Activated naive CD8-positive, alpha-beta T cell treated with anti-CD3 and anti-CD28 coated beads for 36 hours (primary cell): ENCODE data around the gene TNFRSF21. TPM values are rescaled to one million over a fixed set of nuclear protein-coding genes. Genes with fewer than 3 reads are reported as not detected.

Experiments used
- DNase-seq: peaks from one replicate; pipeline ENCODE4 v3.0.0; 2021
- H3K27ac Mint-ChIP-seq: one replicate; pipeline ENCODE4 v1.8.0; 2022; ENCODE audit warnings: mild to moderate bottlenecking, moderate library complexity, mixed read lengths
- H3K27me3 Mint-ChIP-seq: one replicate; pipeline ENCODE4 v1.8.0; 2022; ENCODE audit warnings: mild to moderate bottlenecking, mixed read lengths
- H3K36me3 Mint-ChIP-seq: one replicate; pipeline ENCODE4 v1.8.0; 2021; ENCODE audit warnings: mild to moderate bottlenecking, mixed read lengths
- H3K4me1 Mint-ChIP-seq: one replicate; pipeline ENCODE4 v1.8.0; 2021; ENCODE audit warnings: mixed read lengths
- H3K4me3 Mint-ChIP-seq: one replicate; pipeline ENCODE4 v1.8.0; 2022; ENCODE audit warnings: mild to moderate bottlenecking, moderate library complexity, mixed read lengths
- H3K9me3 Mint-ChIP-seq: one replicate; pipeline ENCODE4 v1.8.0; 2022; ENCODE audit warnings: mixed read lengths
- total RNA-seq, 2 experiments: library from RNA; stranded (reverse); gene quantifications; one replicate each; pipeline ENCODE4 v1.2.3, GENCODE V29; 2021

Gene TNFRSF21
- total RNA-seq, 2 experiments from 2014 or later = 3.1 to 3.7 TPM

GRCh38 chr6:47307362-47308197, 2.1 kb downstream of the TNFRSF21 start:
- Mint-ChIP-seq H3K9me3 (no peaks in the 10 kb centered on the region), H3K36me3 (no peaks in the 10 kb centered on the region), H3K4me3 (peak overlapping the region; percentile 19), H3K4me1 (peaks cover 16% of the 10 kb centered on the region), H3K27ac (no peak overlapping the region), H3K27me3 (peaks cover 76% of the 10 kb centered on the region)
- no peak for DNase-seq

GRCh38 chr6:47306887-47307286, 2.8 kb downstream of the TNFRSF21 start:
- Mint-ChIP-seq H3K4me1 (peaks cover 22% of the 10 kb centered on the region), H3K27ac (no peak overlapping the region), H3K4me3 (no peak overlapping the region), H3K36me3 (no peaks in the 10 kb centered on the region), H3K27me3 (peaks cover 72% of the 10 kb centered on the region), H3K9me3 (no peaks in the 10 kb centered on the region)
- no peak for DNase-seq

- Mint-ChIP-seq H3K4me3 (no peak overlapping the region), H3K27ac (no peak overlapping the region), H3K27me3 (peaks cover 69% of the 10 kb centered on the region), H3K9me3 (no peaks in the 10 kb centered on the region), H3K36me3 (no peaks in the 10 kb centered on the region), H3K4me1 (peaks cover 19% of the 10 kb centered on the region)
- DNase-seq = no peak
Observed at GRCh38 chr6:47303861-47304260, 5.8 kb downstream of the TNFRSF21 start.

- Mint-ChIP-seq H3K9me3 (no peaks in the 10 kb centered on the region), H3K27ac (no peak overlapping the region), H3K4me1 (peaks cover 16% of the 10 kb centered on the region), H3K4me3 (no peak overlapping the region), H3K36me3 (no peaks in the 10 kb centered on the region), H3K27me3 (peaks cover 67% of the 10 kb centered on the region)
- no peak for DNase-seq
Observed at GRCh38 chr6:47303342-47303741, 6.4 kb downstream of the TNFRSF21 start.

- H3K4me1 Mint-ChIP-seq = peaks cover 10% of the 10 kb centered on the region
- H3K27me3 Mint-ChIP-seq = peaks cover 59% of the 10 kb centered on the region
- H3K36me3 Mint-ChIP-seq = no peaks in the 10 kb centered on the region
- H3K27ac Mint-ChIP-seq = no peak overlapping the region
- no peaks in the 10 kb centered on the region for H3K9me3 Mint-ChIP-seq
- no peak for DNase-seq
- no peak overlapping the region for H3K4me3 Mint-ChIP-seq
Observed at GRCh38 chr6:47302043-47302442, 7.7 kb downstream of the TNFRSF21 start.

GRCh38 chr6:47301441-47301840, 8.3 kb downstream of the TNFRSF21 start:
- H3K4me3 Mint-ChIP-seq = no peak overlapping the region
- no peaks in the 10 kb centered on the region for H3K9me3 Mint-ChIP-seq
- peaks cover 55% of the 10 kb centered on the region for H3K27me3 Mint-ChIP-seq
- no peak for DNase-seq
- H3K27ac Mint-ChIP-seq = no peak overlapping the region
- H3K4me1 Mint-ChIP-seq = peaks cover 10% of the 10 kb centered on the region
- no peaks in the 10 kb centered on the region for H3K36me3 Mint-ChIP-seq

GRCh38 chr6:47300417-47300816, 9.3 kb downstream of the TNFRSF21 start:
- no peaks in the 10 kb centered on the region for H3K36me3 Mint-ChIP-seq
- H3K4me3 Mint-ChIP-seq = no peak overlapping the region
- H3K9me3 Mint-ChIP-seq = no peaks in the 10 kb centered on the region
- H3K4me1 Mint-ChIP-seq = peaks cover 10% of the 10 kb centered on the region
- DNase-seq = no peak
- H3K27ac Mint-ChIP-seq = no peak overlapping the region
- H3K27me3 Mint-ChIP-seq = peaks cover 48% of the 10 kb centered on the region

GRCh38 chr6:47299965-47300364, 9.7 kb downstream of the TNFRSF21 start:
- Mint-ChIP-seq H3K4me1 (peaks cover 10% of the 10 kb centered on the region), H3K9me3 (no peaks in the 10 kb centered on the region), H3K4me3 (no peak overlapping the region), H3K27ac (no peak overlapping the region), H3K27me3 (peaks cover 46% of the 10 kb centered on the region), H3K36me3 (no peaks in the 10 kb centered on the region)
- no peak for DNase-seq

- no peak for DNase-seq
- Mint-ChIP-seq H3K9me3 (no peaks in the 10 kb centered on the region), H3K27ac (no peak overlapping the region), H3K27me3 (peaks cover 32% of the 10 kb centered on the region), H3K4me3 (no peak overlapping the region), H3K36me3 (no peaks in the 10 kb centered on the region), H3K4me1 (peaks cover 10% of the 10 kb centered on the region)
Observed at GRCh38 chr6:47298475-47298874, 11.2 kb downstream of the TNFRSF21 start.

GRCh38 chr6:47294990-47295389, 14.7 kb downstream of the TNFRSF21 start:
- Mint-ChIP-seq H3K4me3 (no peak overlapping the region), H3K9me3 (peaks cover 7% of the 10 kb centered on the region), H3K27ac (no peak overlapping the region), H3K27me3 (peaks cover 11% of the 10 kb centered on the region), H3K36me3 (no peaks in the 10 kb centered on the region), H3K4me1 (no peaks in the 10 kb centered on the region)
- no peak for DNase-seq

GRCh38 chr6:47292944-47293343, 16.8 kb downstream of the TNFRSF21 start:
- Mint-ChIP-seq H3K27ac (no peak overlapping the region), H3K4me1 (no peaks in the 10 kb centered on the region), H3K4me3 (no peak overlapping the region), H3K36me3 (no peaks in the 10 kb centered on the region), H3K27me3 (peaks cover 4% of the 10 kb centered on the region), H3K9me3 (peaks cover 7% of the 10 kb centered on the region)
- no peak for DNase-seq

GRCh38 chr6:47292027-47292426, 17.7 kb downstream of the TNFRSF21 start:
- H3K9me3 Mint-ChIP-seq = peaks cover 7% of the 10 kb centered on the region
- H3K4me1 Mint-ChIP-seq = no peaks in the 10 kb centered on the region
- no peaks in the 10 kb centered on the region for H3K27me3 Mint-ChIP-seq
- DNase-seq = no peak
- no peak overlapping the region for H3K4me3 Mint-ChIP-seq
- no peaks in the 10 kb centered on the region for H3K36me3 Mint-ChIP-seq
- no peak overlapping the region for H3K27ac Mint-ChIP-seq

- H3K4me3 Mint-ChIP-seq = no peak overlapping the region
- no peaks in the 10 kb centered on the region for H3K4me1 Mint-ChIP-seq
- H3K36me3 Mint-ChIP-seq = peaks cover 3% of the 10 kb centered on the region
- DNase-seq = no peak
- no peaks in the 10 kb centered on the region for H3K27me3 Mint-ChIP-seq
- H3K9me3 Mint-ChIP-seq = peaks cover 7% of the 10 kb centered on the region
- H3K27ac Mint-ChIP-seq = no peak overlapping the region
Observed at GRCh38 chr6:47290124-47290834, 19.4 kb downstream of the TNFRSF21 start.

GRCh38 chr6:47288267-47289090, 21.2 kb downstream of the TNFRSF21 start:
- no peak overlapping the region for H3K27ac Mint-ChIP-seq
- no peak overlapping the region for H3K4me3 Mint-ChIP-seq
- peaks cover 7% of the 10 kb centered on the region for H3K9me3 Mint-ChIP-seq
- H3K4me1 Mint-ChIP-seq = no peaks in the 10 kb centered on the region
- no peak for DNase-seq
- peaks cover 4% of the 10 kb centered on the region for H3K36me3 Mint-ChIP-seq
- no peaks in the 10 kb centered on the region for H3K27me3 Mint-ChIP-seq

GRCh38 chr6:47286301-47286700, 23.4 kb downstream of the TNFRSF21 start:
- no peak overlapping the region for H3K4me3 Mint-ChIP-seq
- H3K9me3 Mint-ChIP-seq = peaks cover 6% of the 10 kb centered on the region
- no peaks in the 10 kb centered on the region for H3K4me1 Mint-ChIP-seq
- no peak overlapping the region for H3K27ac Mint-ChIP-seq
- H3K27me3 Mint-ChIP-seq = no peaks in the 10 kb centered on the region
- no peak for DNase-seq
- H3K36me3 Mint-ChIP-seq = peaks cover 4% of the 10 kb centered on the region
